Measurements from ENCODE around the gene COL27A1.

Gene COL27A1

DNA sequence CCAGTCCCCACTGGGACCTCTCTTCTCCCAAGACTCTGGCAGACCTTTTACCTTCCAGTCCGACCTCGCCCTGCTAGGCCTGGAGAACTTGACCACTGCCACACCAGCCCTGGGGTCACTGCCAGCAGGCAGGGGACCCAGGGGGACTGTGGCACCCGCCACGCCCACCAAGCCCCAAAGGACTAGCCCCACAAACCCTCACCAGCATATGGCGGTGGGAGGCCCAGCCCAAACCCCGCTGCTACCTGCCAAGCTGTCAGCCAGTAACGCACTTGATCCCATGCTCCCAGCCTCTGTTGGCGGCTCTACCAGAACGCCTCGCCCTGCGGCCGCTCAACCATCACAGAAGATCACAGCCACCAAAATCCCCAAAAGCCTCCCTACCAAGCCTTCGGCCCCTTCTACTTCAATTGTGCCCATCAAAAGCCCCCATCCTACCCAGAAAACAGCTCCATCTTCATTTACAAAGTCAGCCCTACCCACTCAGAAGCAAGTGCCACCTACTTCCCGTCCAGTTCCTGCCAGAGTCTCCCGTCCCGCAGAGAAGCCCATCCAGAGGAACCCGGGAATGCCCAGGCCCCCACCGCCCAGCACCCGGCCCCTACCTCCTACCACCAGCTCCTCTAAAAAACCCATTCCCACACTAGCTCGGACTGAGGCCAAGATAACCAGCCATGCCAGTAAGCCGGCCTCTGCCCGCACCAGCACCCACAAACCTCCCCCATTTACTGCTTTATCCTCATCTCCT is 13.1 kb downstream of the COL27A1 start:
- DNase-seq (ENCODE audit: low read depth in 2 of 2) = no peak

GRCh38 chr9:114169029-114169951 is 14.0 kb downstream of the COL27A1 start:
- no peak for DNase-seq (ENCODE audit: low read depth in 2 of 2)

DNA sequence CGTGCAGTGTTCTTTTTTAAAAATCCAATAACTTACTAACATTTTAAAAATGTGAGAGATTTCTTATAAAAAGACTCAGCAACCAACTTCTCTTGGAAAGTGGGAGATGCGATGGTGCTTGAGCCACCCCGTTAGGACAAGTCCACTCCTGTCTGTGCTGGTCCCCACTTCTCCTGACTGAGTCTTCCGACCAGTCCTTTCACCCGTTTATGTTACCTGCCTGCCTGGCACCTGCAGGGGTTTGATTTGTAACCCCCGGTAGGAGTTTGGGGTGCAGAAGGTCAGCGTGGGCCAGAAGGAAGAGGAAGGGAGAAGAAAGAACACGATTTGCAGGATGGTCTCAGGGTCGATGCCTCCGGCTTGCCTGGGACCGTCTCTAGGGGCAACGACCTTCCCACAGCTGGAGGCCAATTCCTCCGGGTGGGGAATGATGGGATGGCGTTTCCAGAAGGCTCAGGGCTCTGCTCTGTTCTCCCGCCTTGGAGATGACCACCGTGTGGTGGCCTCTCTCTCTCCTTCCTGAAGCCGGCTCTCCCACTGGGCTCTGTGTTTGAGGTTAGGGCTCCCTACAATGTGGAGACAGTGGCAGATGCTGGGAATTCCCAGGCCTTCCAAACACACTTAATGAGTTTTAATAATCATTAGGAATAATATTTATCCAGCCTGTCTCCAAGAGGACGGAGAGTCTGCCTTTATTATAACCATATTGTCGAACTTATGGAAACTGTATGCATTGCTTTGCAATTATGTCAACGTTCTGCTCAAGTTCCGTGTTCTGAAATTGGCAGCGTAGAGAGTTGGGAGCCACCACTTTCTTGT is 14.8 kb downstream of the COL27A1 start:
- no peak for DNase-seq (ENCODE audit: low read depth in 2 of 2)

- no peak for DNase-seq (ENCODE audit: low read depth in 2 of 2)
Observed at GRCh38 chr9:114170771-114171461, 15.6 kb downstream of the COL27A1 start.

DNA sequence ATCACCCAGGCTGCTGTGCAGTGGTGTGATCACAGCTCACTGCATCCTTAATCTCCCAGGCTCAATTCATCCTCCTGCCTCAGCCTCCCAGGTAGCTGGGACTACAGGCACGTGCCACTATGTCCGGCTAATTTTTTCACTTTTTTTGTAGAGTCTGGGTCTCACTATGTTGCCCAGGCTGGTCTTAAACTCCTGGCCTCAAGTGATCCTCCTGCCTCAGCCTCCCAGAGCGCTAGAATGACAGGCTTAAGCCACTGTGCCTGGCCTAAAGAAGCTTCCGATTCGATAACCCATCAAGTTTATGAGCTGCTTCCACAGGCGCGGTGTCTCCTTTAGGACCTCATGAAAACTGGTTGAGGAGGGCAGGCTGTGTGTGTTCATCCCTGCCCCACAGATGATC is 16.2 kb downstream of the COL27A1 start:
- no peak for DNase-seq (ENCODE audit: low read depth in 2 of 2)

- DNase-seq (ENCODE audit: low read depth in 2 of 2) = no peak
Observed at GRCh38 chr9:114172981-114173833, 17.9 kb downstream of the COL27A1 start.

GRCh38 chr9:114174557-114174875 is 19.2 kb downstream of the COL27A1 start:
- DNase-seq (ENCODE audit: low read depth in 2 of 2) = no peak

GRCh38 chr9:114174876-114175771 is 19.8 kb downstream of the COL27A1 start:
- no peak for DNase-seq (ENCODE audit: low read depth in 2 of 2)

DNA sequence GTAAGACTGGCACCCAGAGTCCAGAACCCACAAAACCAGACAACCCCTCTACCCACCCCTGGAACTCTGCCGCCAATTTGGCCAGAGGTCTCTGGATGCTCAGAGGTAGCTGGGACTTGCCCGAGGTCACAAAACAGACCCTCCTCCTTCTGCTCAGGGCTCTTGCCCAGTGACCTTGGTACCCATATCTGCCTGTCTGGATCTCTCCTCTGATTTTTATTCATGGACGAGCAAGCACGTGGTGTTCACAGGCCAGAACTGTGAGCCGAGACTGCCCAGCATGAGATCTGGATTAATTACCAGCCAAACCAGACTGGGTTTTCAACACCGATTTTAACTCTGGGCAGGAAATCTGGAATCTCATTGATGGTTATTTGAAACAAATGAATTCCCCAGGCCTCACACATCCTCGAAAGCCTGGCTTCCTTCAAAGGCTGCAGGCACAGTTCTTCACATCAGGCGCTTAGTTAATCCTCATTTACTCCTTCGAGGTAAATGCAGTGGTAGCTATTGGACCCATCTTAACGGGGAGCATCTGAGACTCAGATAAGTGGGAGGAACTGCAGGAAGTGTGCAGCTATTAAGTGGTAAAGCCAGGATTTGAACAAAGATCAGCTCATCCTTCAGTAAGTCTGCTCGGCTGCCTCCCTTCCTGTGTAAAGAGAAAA is 21.4 kb downstream of the COL27A1 start:
- no peak for DNase-seq (ENCODE audit: low read depth in 2 of 2)

DNA sequence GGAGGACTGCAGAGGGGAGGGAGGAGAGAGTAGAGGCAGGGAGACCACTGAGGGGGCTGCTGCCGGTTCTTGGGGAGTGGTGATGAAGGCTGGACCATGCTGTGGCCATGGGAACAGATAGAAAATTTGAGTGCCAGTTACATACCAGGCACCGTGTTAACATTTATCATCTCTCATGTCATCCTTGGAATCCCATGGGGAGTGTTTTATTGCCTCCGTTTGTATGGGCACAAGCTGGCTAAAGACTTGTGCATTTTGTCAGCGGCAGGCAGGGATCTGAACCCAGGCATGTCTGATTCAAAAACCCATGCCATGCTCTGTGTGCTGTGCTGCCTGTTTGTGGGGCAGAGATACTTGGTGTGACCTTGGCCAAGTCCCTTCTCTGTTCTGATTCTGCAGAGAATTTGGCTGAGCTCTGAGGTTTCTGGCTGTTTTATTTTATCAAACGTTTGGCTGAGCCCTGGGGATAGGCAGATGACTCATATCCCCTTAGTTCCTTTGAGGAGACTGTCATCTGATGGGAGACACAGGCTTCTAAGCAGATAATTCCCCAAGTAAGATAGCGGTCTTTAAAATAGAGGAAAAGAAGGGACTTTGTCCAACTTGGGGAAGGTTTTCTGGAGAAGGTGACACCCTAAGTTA is 22.2 kb downstream of the COL27A1 start:
- no peak for DNase-seq (ENCODE audit: low read depth in 2 of 2)

DNA sequence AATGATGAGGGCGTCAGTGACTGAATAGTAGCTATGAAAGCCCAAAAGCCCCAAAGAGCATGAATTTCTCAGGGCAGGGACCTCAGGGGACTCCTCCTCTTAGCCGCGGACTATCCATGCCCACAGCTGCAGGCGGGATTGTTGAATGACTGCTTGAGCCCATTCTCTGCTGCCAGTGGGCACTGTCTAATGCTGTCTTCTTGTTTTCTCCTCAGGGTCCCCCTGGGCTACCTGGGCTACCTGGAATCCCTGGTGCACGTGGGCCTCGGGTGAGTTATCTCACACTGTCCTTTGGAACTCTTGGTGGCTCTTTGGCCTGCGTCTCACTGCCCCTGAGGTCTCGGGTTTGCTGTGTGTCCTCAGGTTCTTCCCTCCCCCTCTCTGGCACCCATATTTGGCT is 22.7 kb downstream of the COL27A1 start:
- DNase-seq (ENCODE audit: low read depth in 2 of 2) = no peak

- DNase-seq (ENCODE audit: low read depth in 2 of 2) = no peak
Observed at GRCh38 chr9:114178756-114179450, 23.6 kb downstream of the COL27A1 start.

DNA sequence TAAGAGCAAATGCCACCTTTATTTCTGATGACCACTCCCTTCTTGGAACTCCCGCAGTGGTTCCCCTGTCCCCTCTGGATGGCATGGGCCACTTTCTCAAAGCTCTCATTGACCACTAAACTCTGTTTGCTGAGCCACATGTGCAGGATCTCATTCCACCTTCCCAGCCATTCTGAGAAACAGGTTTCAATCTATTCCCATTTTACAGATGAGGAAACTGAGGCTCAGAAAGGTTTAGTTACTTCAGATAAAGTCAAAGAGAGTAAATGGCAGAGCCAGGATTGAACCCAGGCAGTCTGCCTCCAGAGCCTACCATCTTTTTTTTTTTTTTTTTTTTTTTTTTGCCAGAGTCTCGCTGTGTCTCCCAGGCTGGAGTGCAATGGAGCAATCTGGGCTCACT is 24.2 kb downstream of the COL27A1 start:
- DNase-seq (ENCODE audit: low read depth in 2 of 2) = no peak

DNA sequence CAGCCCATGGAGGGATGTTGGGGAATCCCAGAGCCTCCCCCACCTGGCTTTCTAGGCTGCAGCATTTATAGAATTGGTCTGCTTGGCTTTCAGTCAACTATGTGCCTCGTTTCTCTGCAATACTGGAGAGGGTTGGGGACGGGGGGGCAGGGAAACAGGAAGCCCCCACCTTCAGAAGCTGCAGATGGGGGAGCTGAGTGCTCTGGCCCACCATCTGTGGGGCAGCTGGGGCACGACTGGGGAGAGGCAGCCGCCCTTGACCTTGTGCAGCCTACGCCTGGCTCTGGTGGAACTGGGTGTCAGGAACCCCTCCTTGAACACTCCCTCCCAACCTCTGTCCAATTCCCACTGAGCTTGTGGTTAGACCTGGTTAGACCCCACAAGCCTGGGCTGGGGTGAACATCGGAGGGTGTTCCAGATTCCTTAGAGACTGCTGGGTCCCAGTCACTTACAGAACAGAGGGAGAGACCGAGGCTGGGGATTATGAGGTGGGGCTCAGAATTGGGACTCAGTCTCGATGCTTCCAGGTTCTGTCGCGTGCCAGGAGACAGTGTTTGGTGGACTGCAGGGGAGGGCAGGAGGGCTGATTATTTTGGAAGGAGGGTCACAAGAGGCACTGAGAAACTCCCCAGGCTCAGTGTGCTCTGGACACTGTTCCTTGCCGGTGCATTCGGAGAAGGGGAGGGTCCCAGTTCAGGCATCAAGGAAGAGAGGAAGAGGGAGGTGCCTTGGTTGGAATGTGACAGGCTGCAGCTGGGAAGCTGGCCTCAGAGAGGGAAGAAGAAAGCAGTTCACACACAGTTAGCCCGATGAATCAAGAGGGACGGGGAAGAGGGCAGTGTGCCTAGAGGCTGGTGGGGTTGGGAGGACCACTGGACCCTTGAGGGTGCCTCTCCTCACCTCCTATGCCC is 25.6 kb downstream of the COL27A1 start:
- DNase-seq (ENCODE audit: low read depth in 2 of 2) = no peak

- DNase-seq (ENCODE audit: low read depth in 2 of 2) = no peak
Observed at GRCh38 chr9:114181607-114182409, 26.5 kb downstream of the COL27A1 start.

DNA sequence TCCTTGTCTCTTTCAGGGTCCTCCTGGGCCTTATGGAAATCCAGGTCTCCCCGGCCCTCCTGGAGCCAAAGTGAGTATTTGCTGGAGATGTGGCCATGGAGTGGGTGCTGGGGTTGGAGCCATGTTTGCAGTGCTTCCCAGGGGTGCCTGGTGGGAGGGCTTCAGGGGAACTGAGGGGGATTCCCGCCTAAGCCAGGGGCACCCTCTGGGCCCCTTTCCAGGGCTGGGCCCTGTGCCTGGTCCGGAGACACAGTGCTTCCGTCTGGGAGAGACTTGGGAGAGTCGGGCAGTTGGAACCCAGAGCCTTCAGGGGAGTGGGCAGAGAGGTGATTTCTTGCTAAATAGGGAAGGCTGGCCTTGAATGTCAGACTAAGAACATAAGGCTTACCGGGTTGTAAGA is 27.7 kb downstream of the COL27A1 start:
- DNase-seq (ENCODE audit: low read depth in 2 of 2) = no peak

Data from stimulated activated CD8-positive, alpha-beta memory T cell treated with anti-CD3 and anti-CD28 coated beads, Interleukin-15, amount 100 ng/mL, for 48 hours (primary cell).